ENCODE measurements around the gene PEDS1. TPM values are rescaled to one million over a fixed set of nuclear protein-coding genes. Genes with fewer than 3 reads are reported as not detected.
A peak's percentile ranks its signal among the peaks of the same experiment; 100 is the strongest.
"Not testable (repeated sequence)": the region's sequence is repeated elsewhere in the genome, so short reads cannot be mapped to it uniquely, and the experiment has no call there.

PEDS1 gene
- total RNA-seq, 1 experiment from 2014 or later, result 53.8 TPM

DNA sequence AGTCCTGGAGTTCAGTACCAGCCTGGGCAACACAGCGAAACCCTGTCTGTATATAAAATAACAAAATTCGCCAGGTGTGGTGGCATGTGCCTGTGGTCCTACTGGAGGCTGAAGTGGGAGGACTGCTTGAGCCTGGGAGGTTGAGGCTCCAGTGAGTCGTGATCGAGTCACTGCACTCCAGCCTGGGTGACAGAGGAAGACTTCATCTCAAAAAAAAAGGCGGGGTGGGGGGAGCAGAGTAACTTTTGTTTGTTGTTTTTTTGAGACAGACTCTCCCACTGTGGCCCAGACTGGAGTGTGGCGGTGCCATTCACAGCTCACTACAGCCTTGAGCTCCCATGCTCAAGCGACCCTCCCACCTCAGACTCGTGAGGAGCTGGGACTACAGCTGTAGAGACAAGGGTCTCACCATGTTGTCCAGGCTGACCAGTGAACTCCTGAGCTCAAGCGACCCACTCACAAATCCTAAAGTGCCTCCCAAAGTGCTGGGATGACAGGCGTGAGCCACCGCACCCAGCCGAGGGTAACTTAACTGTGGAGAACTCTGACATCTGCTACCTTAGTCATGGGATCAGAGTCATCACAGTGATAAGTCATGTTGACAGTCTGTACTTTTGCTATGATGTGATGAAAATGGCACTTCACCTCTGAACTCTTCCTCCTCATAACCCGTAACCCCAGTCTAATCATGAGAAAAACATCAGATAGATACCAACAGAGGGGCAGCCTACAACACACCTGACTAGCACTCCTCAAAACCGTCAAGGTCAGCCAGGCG, 16.5 kb downstream of the PEDS1 start:
- Histone ChIP-seq H3K4me1 (ENCODE audit: insufficient read depth, low read length) (peaks cover 22% of the 10 kb centered on the region), H3K9me3 (ENCODE audit: low read length) (no peaks in the 10 kb centered on the region), H3K4me3 (ENCODE audit: low read length) (no peak overlapping the region), H3F3A (ENCODE audit: low read length, unreplicated experiment) (no peaks in the 10 kb centered on the region), H3K4me2 (ENCODE audit: low read length) (peak overlapping the region; percentile 40), H3K36me3 (ENCODE audit: low read depth, low read length) (peaks cover 61% of the 10 kb centered on the region), H3K9ac (ENCODE audit: low read length) (0 out of 2 replicates have a peak overlapping the region, but pooled peaks have one; percentile 25), H3K27ac (ENCODE audit: low read length) (peak overlapping the region; percentile 74), H3K9me2 (replicated peaks; ENCODE audit: low read length) (no peaks in the 10 kb centered on the region), H3K79me2 (ENCODE audit: low read length) (peaks cover 94% of the 10 kb centered on the region), H3K27me3 (ENCODE audit: low read length) (no peaks in the 10 kb centered on the region), H2AFZ (ENCODE audit: low read length) (no peak overlapping the region), H4K20me1 (ENCODE audit: low read length) (peaks cover 12% of the 10 kb centered on the region; the same call in 1 of the 2 replicates)
- DNase-seq (peak; percentile 73), ATAC-seq (peak; percentile 55)
- BruUV-seq (replicated peaks), result no TSS peak
- no peak for TF ChIP-seq EZH2 (IDR thresholded peaks at IDR 0.05; ENCODE audit: low read length, unreplicated experiment)
- no peak for TF ChIP-seq EZH2phosphoT487 (IDR thresholded peaks at IDR 0.05; ENCODE audit: borderline replicate concordance, low read length)
- TF ChIP-seq CTCF (conservative IDR thresholded peaks at IDR 0.05; ENCODE audit: low read depth, low read length), result no peak
- intact Hi-C loops (cut with micrococcal nuclease), result no loop called here
- CTCF ChIA-PET, result no interaction called here
- POLR2A ChIA-PET (ENCODE audit: unreplicated experiment), result interaction anchor here (0.6 kb wide), 1 partner anchor 145 kb away, joined by 3 read pairs; no protein-coding TSS in a partner anchor

- intact Hi-C loops (cut with micrococcal nuclease); H3K9me2 ChIP-seq (replicated peaks; ENCODE audit: low read length); H2AFZ ChIP-seq (ENCODE audit: low read length); H3K4me2 ChIP-seq (ENCODE audit: low read length); DNase-seq; H3K9me3 ChIP-seq (ENCODE audit: low read length); H3K27ac ChIP-seq (ENCODE audit: low read length); POLR2A ChIA-PET (ENCODE audit: unreplicated experiment); H3K27me3 ChIP-seq (ENCODE audit: low read length); H3K9ac ChIP-seq (ENCODE audit: low read length); H3K4me3 ChIP-seq (ENCODE audit: low read length); CTCF ChIA-PET; H3F3A ChIP-seq (ENCODE audit: low read length, unreplicated experiment); ATAC-seq; BruUV-seq (replicated peaks): not testable (repeated sequence)
- Histone ChIP-seq H3K79me2 (ENCODE audit: low read length) (peaks cover 76% of the 10 kb centered on the region), H4K20me1 (ENCODE audit: low read length) (peaks cover 12% of the 10 kb centered on the region; the same call in 1 of the 2 replicates), H3K36me3 (ENCODE audit: low read depth, low read length) (peaks cover 56% of the 10 kb centered on the region), H3K4me1 (ENCODE audit: insufficient read depth, low read length) (peaks cover 22% of the 10 kb centered on the region)
Observed at GRCh38 chr20:50135157-50135556, 18.4 kb downstream of the PEDS1 start.

DNA sequence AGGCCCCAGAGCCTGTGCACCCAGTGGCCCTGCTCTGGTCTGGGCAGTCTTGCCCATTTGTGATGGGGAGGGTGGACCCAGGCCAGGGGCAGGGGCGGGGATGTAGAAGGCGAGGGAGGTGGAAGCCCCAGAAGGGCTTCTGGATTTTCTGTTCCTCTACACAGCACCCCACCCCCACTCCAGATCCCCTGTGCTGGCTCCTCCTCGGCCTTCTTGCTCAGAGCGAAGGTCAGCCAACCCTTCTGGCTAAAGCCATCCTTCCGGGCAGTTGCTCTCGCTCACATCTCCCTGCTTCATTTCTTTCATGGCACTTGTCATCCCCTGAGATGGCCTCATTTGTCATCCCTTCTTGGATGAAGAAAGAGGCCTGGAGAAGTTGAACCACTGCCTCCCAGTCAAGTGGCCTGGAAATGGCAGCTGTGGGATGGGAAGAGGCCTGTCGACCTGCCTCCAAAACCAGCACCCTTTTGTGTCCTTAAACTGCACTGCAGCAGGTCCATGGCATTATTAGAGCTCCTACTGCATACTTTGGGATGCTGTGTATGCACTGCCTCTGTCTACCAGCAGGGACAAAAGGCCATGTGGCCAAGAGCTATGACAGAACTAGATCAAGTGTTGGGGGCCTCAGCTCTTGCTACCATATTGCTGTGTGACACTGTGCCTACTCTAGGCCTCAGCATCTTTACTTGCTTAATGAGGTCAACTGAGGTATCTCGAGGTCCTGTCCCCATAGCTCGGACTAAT, 19.9 kb downstream of the PEDS1 start:
- Histone ChIP-seq H3F3A (ENCODE audit: low read length, unreplicated experiment) (no peaks in the 10 kb centered on the region), H3K9ac (ENCODE audit: low read length) (no peak overlapping the region), H3K4me2 (ENCODE audit: low read length) (no peak overlapping the region), H3K4me1 (ENCODE audit: insufficient read depth, low read length) (peaks cover 21% of the 10 kb centered on the region), H2AFZ (ENCODE audit: low read length) (no peak overlapping the region), H3K27ac (ENCODE audit: low read length) (no peak overlapping the region), H3K9me3 (ENCODE audit: low read length) (no peaks in the 10 kb centered on the region), H3K79me2 (ENCODE audit: low read length) (peaks cover 61% of the 10 kb centered on the region), H3K9me2 (replicated peaks; ENCODE audit: low read length) (no peaks in the 10 kb centered on the region), H4K20me1 (ENCODE audit: low read length) (peaks cover 12% of the 10 kb centered on the region; the same call in 1 of the 2 replicates), H3K4me3 (ENCODE audit: low read length) (no peak overlapping the region), H3K36me3 (ENCODE audit: low read depth, low read length) (peaks cover 66% of the 10 kb centered on the region), H3K27me3 (ENCODE audit: low read length) (no peaks in the 10 kb centered on the region)
- BruUV-seq (replicated peaks), result no TSS peak
- TF ChIP-seq EZH2 (IDR thresholded peaks at IDR 0.05; ENCODE audit: low read length, unreplicated experiment) (no peak), EZH2phosphoT487 (IDR thresholded peaks at IDR 0.05; ENCODE audit: borderline replicate concordance, low read length) (no peak), CTCF (conservative IDR thresholded peaks at IDR 0.05; ENCODE audit: low read depth, low read length) (peak; percentile 37; the same call in 1 of the 2 replicates)
- DNase-seq (no peak), ATAC-seq (no peak)
- intact Hi-C loops (cut with micrococcal nuclease), result no loop called here
- ChIA-PET POLR2A (ENCODE audit: unreplicated experiment) (no interaction called here), CTCF (interaction anchor here (0.5 to 1.1 kb wide), 4 partner anchors 12 to 315 kb away, joined by 3 to 15 read pairs (median 4); partner anchors contain the start of gene PEDS1)
